K562 (cell line): ENCODE data around the gene PGPEP1. TPM values are rescaled to one million over a fixed set of nuclear protein-coding genes. Genes with fewer than 3 reads are reported as not detected.

Source experiments
- ARID4B ChIP-seq: sonication (generic); formaldehyde crosslinking; IDR thresholded peaks from 2 replicates; pipeline ENCODE4 v1.8.0; 2022; ENCODE audit warnings: mild to moderate bottlenecking, missing genetic modification reagents
- CREM ChIP-seq: IDR thresholded peaks from 2 replicates; pipeline ENCODE4 v1.6.1; 2014; ENCODE audit warnings: antibody characterized with exemption, low read depth
- FOXO4 ChIP-seq: fragments of 450-650 bp; formaldehyde crosslinking; IDR thresholded peaks from 2 replicates; pipeline ENCODE4 v1.4.0; 2020; ENCODE audit warnings: mild to moderate bottlenecking, moderate library complexity
- MCM7 ChIP-seq, 2 experiments: fragments of 450-650 bp; IDR thresholded peaks; 2 replicates each; pipeline ENCODE4 v1.6.1; 2016 to 2018
- MNT ChIP-seq, 2 experiments: fragments of 450-650 bp; conservative IDR thresholded peaks; 2 replicates each; pipeline ENCODE4 v1.6.1; 2017; ENCODE audit warnings: mild to moderate bottlenecking in 2 of 2, moderate library complexity in 2 of 2
- NFE2L1 ChIP-seq: fragments of 450-650 bp; IDR thresholded peaks from 2 replicates; pipeline ENCODE4 v1.6.1; 2016; ENCODE audit warnings: missing genetic modification characterization, low read depth, mild to moderate bottlenecking, missing compliant biosample characterization, moderate library complexity, borderline replicate concordance
- NR2C1 ChIP-seq, 2 experiments: fragments of 450-650 bp; IDR thresholded peaks; 2 replicates each; pipeline ENCODE4 v1.6.1; 2017; ENCODE audit warnings: mild to moderate bottlenecking in 2 of 2, antibody characterized with exemption in 1 of 2, inconsistent platforms in 1 of 2, missing compliant biosample characterization in 1 of 2, missing genetic modification characterization in 1 of 2
- PPARD ChIP-seq: fragments of 250-450 bp; sonication (Bioruptor Pico); IDR thresholded peaks from 2 replicates; pipeline ENCODE4 v1.8.0; 2022; ENCODE audit warnings: inconsistent platforms, mild to moderate bottlenecking, moderate library complexity
- SP1 ChIP-seq: sonication (generic); formaldehyde crosslinking; IDR thresholded peaks from 2 replicates; pipeline ENCODE4 v1.8.1; 2022; ENCODE audit warnings: mild to moderate bottlenecking, missing genetic modification reagents
- TCF7 ChIP-seq: sonication (generic); IDR thresholded peaks from 2 replicates; pipeline ENCODE4 v1.6.1; 2016; ENCODE audit warnings: antibody characterized with exemption, borderline replicate concordance
- polyA plus RNA-seq, 8 experiments: library from polyadenylated mRNA; depleted of rRNA in 4 of 8; stranded (reverse) in 5 of 8; unstranded in 3 of 8; fragments of >200 nt; fragmentation: Nextera tagmentation in 2 of 8; fragmentation: Illumina TruSeq in 1 of 8; extraction: Ambion mirVana in 2 of 8; extraction: Trizol in 1 of 8; gene quantifications; 2 replicates each; pipeline versions ENCODE4 v1.2.1 to v1.2.3, GENCODE V29; 2011 to 2014; ENCODE audit warnings: inconsistent platforms in 1 of 8, missing spikeins in 1 of 8
- total RNA-seq, 7 experiments: library from RNA; depleted of rRNA in 6 of 7; stranded (reverse); fragments of >200 nt in 6 of 7; fragmentation: Illumina TruSeq in 2 of 7; extraction: Trizol in 2 of 7; gene quantifications; 2 replicates each; pipeline versions ENCODE4 v1.2.1 to v1.2.3, GENCODE V29; 2011 to 2021; ENCODE audit warnings: low replicate concordance in 1 of 7

The PGPEP1 gene
- total and polyA plus RNA-seq, 9 of the 15 experiments (the other 6 are each of a cell fraction or from before 2014, with no cell fraction given), result 10.0 to 69.6 (median 33.5) TPM

GRCh38 chr19:18362934-18363542, 22.6 kb downstream of the PGPEP1 start (continued):
- TF ChIP-seq MCM7 (IDR thresholded peaks at IDR 0.05) (no peak), SP1 (CRISPR knock-in tag) (peak; percentile 58; the same call in 1 of the 2 replicates), PPARD (CRISPR knock-in tag) (no peak), FOXO4 (CRISPR knock-in tag) (no peak), ARID4B (0 out of 2 replicates have a peak, but pooled peaks have one; percentile 16), NFE2L1 (tag) (no peak), CREM (no peak), TCF7 (no peak), MNT (conservative IDR thresholded peaks at IDR 0.05) (no peak), NR2C1 (IDR thresholded peaks at IDR 0.05) (no peak), NR2C1 (tag; IDR thresholded peaks at IDR 0.05) (peak; percentile 54)
